Activated T-cell treated with anti-CD3 and anti-CD28 coated beads, Interleukin-2, amount 50 U/mL, for 1 hour (primary cell): ENCODE results near the gene SPEN.
"Not testable (repeated sequence)": the region's sequence is repeated elsewhere in the genome, so short reads cannot be mapped to it uniquely, and the experiment has no call there.

Experiments used
- DNase-seq: peaks from one replicate; pipeline ENCODE4 v3.0.0-alpha.2; 2020

SPEN gene

GRCh38 chr1:15899266-15899665, 51.8 kb downstream of the SPEN start:
- no peak for DNase-seq

GRCh38 chr1:15900662-15901279, 53.3 kb downstream of the SPEN start:
- DNase-seq = no peak

DNA sequence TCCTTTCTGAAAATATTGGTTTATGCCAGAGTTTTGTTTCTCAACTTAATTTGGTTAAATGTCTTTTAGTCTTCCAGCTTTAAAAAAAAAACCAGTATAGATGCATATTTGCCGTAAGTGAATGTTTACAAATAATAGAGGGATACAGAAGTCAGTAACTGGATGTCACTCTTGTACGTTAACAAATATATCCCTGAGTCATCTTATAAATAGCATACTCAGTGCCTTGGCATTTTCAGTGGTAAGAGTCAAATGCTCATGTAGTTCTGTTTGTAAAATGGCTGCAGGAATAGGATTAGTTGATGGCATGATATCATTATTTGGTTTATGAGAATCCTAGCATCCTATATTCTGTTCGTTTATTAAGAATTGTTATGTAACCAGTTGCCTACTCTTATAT, 55.4 kb downstream of the SPEN start:
- no peak for DNase-seq

DNA sequence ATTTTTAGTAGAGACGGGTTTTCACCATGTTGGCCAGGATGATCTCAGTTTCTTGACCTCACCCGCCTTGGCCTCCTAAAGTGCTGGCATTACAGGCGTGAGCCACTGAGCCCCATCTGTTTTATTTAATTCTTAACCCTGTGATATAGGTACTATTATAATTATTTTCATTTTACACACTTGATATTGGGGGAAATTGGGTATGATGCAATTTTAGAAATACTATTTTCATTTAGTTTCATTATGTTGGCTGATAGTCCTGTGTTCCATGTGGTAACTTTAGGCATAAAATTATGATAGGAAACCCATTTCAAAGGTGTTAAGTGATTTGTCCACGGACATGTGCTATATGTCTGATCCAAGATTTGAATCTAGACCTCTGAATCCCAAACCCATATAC, 61.1 kb downstream of the SPEN start:
- DNase-seq = no peak

DNA sequence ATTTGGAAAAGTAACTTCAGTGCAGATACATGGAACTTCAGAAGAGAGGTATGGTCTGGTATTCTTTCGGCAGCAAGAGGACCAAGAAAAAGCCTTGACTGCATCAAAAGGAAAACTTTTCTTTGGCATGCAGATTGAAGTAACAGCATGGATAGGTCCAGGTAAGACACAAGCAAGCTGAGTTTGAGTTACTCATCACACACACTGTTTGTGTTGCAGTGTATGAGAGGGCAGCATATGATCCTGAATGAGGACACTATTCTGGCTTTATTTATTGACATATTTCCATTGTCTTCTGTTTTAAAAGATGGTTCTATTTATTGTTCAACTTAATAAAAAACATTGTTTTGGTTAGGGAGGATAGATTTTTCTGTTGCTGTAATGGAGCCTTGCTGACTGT, 63.6 kb downstream of the SPEN start:
- DNase-seq = no peak

DNA sequence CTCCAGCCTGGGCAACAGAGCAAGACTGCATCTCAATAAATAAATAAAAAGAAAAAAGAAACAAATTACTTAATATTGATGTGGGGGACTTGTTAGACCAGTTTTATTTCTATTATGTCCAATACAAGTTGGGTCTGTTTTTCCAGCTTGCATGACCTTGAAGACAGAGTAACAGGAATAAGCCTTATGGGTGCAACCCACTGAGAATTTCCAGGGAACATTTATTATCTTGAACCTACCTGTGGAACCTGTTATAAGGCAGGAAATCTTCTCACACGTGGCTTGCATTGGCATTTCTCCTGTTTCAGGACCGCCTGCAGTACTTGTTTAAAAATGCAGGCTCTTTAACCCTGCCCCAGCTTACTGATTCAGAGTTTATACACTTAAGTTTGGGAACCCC, 64.4 kb downstream of the SPEN start:
- DNase-seq = no peak

- not testable (repeated sequence) for DNase-seq
These were observed 66.1 kb downstream of the SPEN start for GRCh38 chr1:15913607-15914006.

DNA sequence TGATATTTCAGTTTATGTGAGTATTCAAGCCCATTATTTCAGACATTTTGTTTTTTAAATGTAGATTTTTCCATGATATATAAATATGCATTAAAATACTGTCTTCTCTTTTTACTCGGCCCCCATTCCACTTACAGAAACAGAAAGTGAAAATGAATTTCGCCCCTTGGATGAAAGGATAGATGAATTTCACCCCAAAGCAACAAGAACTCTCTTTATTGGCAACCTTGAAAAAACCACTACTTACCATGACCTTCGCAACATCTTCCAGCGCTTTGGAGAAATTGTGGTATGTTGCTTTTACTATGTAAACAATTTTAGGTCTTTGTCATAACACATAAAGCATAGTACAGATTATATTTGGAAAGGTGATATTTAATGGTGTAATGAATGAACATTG, 68.5 kb downstream of the SPEN start:
- no peak for DNase-seq

DNA sequence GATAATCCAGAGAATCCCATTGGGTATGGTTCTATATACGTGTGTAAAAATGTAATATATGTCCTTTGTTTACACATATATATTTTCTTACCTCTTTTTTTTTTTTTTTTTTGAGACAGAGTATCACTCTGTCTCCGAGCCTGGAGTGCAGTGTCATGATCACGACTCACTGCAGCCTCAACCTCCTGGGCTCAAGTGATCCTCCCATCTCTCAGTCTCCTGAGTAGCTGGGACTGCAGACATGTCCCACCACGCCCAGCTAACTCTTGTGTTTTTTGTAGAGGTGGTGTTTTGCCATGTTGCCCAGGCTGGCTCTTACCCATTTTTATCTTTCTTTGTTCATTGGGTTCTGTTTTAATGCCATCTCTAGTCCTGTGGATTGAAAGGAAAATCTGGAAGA, 68.9 kb downstream of the SPEN start:
- DNase-seq = no peak

DNA sequence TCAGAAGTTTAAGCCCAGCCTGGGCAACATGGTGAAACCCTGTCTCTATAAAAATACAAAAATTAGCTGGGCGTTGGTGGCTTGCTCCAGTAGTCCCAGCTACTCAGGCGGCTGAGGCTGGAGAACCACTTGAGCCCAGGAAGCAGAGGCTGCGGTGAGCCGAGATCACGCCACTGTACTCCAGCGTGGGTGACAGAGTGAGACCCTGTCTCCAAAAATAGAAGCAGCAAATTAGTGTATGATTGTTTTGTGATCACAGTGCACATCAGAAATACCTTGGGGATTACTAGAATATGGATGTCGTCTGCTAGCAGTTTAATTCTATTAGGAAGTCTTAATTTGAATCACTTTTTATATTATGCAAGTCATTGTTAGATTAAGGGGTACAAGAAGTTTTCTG, 69.4 kb downstream of the SPEN start:
- no peak for DNase-seq

GRCh38 chr1:15918962-15919715, 71.6 kb downstream of the SPEN start:
- no peak for DNase-seq

GRCh38 chr1:15923241-15923640, 75.7 kb downstream of the SPEN start:
- DNase-seq = no peak

GRCh38 chr1:15926448-15926847, 78.9 kb downstream of the SPEN start:
- DNase-seq = not testable (repeated sequence)

GRCh38 chr1:15928971-15929965, 81.8 kb downstream of the SPEN start:
- DNase-seq = no peak

DNA sequence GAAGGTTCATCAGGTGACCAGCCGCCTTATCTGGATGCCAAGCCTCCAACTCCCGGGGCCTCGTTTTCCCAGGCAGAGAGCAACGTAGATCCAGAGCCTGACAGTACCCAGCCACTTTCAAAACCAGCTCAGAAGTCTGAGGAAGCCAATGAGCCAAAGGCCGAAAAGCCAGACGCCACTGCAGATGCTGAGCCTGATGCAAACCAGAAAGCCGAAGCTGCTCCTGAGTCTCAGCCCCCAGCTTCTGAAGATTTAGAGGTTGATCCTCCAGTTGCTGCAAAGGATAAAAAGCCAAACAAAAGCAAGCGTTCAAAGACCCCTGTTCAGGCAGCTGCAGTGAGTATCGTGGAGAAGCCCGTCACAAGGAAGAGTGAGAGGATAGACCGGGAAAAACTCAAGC, 83.9 kb downstream of the SPEN start:
- DNase-seq = no peak

- no peak for DNase-seq
These were observed 84.4 kb downstream of the SPEN start for GRCh38 chr1:15931884-15932283.

DNA sequence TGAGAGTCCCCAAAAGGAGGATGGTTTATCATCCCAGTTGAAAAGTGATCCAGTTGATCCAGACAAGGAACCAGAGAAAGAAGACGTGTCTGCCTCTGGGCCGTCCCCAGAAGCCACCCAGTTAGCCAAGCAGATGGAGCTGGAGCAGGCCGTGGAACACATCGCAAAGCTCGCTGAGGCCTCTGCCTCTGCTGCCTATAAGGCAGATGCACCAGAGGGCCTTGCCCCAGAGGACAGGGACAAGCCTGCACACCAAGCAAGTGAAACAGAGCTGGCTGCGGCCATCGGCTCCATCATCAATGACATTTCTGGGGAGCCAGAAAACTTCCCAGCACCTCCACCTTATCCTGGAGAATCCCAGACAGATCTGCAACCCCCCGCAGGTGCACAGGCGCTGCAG, 85.1 kb downstream of the SPEN start:
- DNase-seq = no peak

DNA sequence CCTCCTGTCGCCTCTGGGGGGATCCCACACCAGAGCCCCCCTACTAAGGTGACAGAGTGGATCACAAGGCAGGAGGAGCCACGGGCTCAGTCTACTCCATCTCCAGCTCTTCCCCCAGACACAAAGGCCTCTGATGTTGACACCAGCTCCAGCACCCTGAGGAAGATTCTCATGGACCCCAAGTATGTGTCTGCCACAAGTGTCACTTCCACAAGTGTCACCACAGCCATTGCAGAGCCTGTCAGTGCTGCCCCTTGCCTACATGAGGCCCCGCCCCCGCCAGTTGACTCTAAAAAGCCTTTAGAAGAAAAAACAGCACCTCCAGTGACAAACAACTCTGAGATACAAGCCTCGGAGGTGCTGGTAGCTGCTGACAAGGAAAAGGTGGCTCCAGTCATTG, 86.2 kb downstream of the SPEN start:
- DNase-seq = no peak

DNA sequence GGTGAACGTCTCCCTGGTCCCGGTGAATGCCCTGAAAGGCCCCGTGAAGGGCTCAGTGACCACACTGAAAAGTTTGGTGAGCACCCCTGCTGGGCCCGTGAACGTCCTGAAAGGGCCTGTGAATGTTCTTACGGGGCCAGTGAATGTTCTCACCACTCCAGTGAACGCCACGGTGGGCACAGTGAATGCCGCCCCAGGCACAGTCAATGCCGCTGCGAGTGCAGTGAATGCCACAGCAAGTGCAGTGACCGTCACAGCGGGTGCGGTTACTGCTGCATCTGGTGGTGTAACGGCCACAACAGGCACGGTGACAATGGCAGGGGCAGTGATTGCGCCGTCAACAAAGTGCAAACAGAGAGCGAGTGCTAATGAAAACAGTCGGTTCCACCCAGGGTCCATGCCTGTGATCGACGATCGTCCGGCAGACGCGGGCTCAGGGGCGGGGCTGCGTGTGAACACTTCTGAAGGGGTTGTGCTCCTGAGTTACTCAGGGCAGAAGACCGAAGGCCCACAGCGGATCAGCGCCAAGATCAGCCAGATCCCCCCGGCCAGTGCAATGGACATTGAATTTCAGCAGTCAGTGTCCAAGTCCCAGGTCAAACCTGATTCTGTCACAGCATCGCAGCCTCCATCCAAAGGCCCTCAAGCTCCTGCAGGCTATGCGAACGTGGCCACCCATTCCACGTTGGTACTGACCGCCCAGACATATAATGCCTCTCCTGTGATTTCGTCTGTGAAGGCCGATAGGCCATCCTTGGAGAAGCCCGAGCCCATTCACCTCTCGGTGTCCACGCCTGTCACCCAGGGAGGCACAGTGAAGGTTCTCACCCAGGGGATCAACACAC, 86.9 kb downstream of the SPEN start:
- no peak for DNase-seq

- no peak for DNase-seq
These were observed 87.8 kb downstream of the SPEN start for GRCh38 chr1:15935056-15935950.

- no peak for DNase-seq
These were observed 88.5 kb downstream of the SPEN start for GRCh38 chr1:15936025-15936424.

DNA sequence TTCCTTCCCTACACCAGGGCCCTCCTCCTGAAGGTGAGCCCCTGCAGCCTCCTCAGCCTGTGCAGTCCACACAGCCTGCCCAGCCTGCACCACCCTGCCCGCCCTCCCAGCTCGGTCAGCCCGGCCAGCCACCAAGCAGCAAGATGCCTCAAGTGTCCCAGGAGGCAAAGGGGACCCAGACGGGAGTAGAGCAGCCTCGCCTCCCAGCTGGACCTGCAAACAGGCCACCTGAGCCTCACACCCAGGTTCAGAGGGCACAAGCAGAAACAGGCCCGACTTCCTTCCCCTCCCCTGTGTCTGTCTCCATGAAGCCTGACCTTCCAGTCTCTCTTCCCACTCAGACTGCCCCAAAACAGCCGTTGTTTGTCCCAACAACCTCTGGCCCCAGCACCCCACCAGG, 89.6 kb downstream of the SPEN start:
- no peak for DNase-seq
